Measurements from ENCODE around the gene SLC35F6.

SLC35F6 gene

GRCh38 chr2:26764078-26764887 lies at the start of gene SLC35F6:
SLC35F6 (plus strand) TSS chr2:26764284; CDS start chr2:26764350, 66 bp downstream.
- no peak for TF ChIP-seq CTCF (IDR thresholded peaks at IDR 0.05; ENCODE audit: control extremely low read depth, extremely low read depth, low read depth, missing control alignments)
- ChIA-PET POLR2A (no interaction called here), CTCF (interaction anchor here (0.7 to 1.0 kb wide), 3 partner anchors 12 to 19 kb away, joined by 3 read pairs; no protein-coding TSS in a partner anchor)
- peak; percentile 94 for DNase-seq (ENCODE audit: extremely low spot score)

GRCh38 chr2:26715528-26716270 lies 48.4 kb upstream of the SLC35F6 start:
- CTCF ChIA-PET, result interaction anchor here (0.9 to 2.1 kb wide), 3 partner anchors 14 to 138 kb away, joined by 3 to 5 read pairs (median 3); no protein-coding TSS in a partner anchor
- POLR2A ChIA-PET, result no interaction called here
- DNase-seq (ENCODE audit: extremely low spot score), result no peak
- TF ChIP-seq CTCF (IDR thresholded peaks at IDR 0.05; ENCODE audit: control extremely low read depth, extremely low read depth, low read depth, missing control alignments), result no peak

- DNase-seq (ENCODE audit: extremely low spot score), result no peak
- TF ChIP-seq CTCF (IDR thresholded peaks at IDR 0.05; ENCODE audit: control extremely low read depth, extremely low read depth, low read depth, missing control alignments), result no peak
- CTCF ChIA-PET, result interaction anchor here (2.1 kb wide), 1 partner anchor 138 kb away, joined by 5 read pairs; no protein-coding TSS in a partner anchor
- POLR2A ChIA-PET, result no interaction called here
Observed at GRCh38 chr2:26716340-26716739, 47.7 kb upstream of the SLC35F6 start.

GRCh38 chr2:26716769-26717168 lies 47.3 kb upstream of the SLC35F6 start:
- POLR2A ChIA-PET, result no interaction called here
- CTCF ChIA-PET, result no interaction called here
- no peak for TF ChIP-seq CTCF (IDR thresholded peaks at IDR 0.05; ENCODE audit: control extremely low read depth, extremely low read depth, low read depth, missing control alignments)
- DNase-seq (ENCODE audit: extremely low spot score), result no peak

GRCh38 chr2:26717362-26717761 lies 46.7 kb upstream of the SLC35F6 start:
- ChIA-PET POLR2A (no interaction called here), CTCF (no interaction called here)
- no peak for DNase-seq (ENCODE audit: extremely low spot score)
- TF ChIP-seq CTCF (IDR thresholded peaks at IDR 0.05; ENCODE audit: control extremely low read depth, extremely low read depth, low read depth, missing control alignments), result no peak

GRCh38 chr2:26718949-26719686 lies 45.0 kb upstream of the SLC35F6 start:
- TF ChIP-seq CTCF (IDR thresholded peaks at IDR 0.05; ENCODE audit: control extremely low read depth, extremely low read depth, low read depth, missing control alignments), result no peak
- CTCF ChIA-PET, result interaction anchor here (0.8 to 1.6 kb wide), 3 partner anchors 10 to 27 kb away, joined by 3 read pairs; no protein-coding TSS in a partner anchor
- POLR2A ChIA-PET, result no interaction called here
- DNase-seq (ENCODE audit: extremely low spot score), result no peak

All from GM10248 (cell line).